CD14-positive monocyte (primary cell): Measurements from ENCODE around the gene SRC. TPM values are rescaled to one million over a fixed set of nuclear protein-coding genes. Genes with fewer than 3 reads are reported as not detected.

Experiments used
- DNase-seq, 3 donors: peaks; one replicate each; pipeline ENCODE4 v3.0.0-alpha.2; 2011 to 2022
- H2AFZ ChIP-seq: 2 replicates; pipeline ENCODE4 v1.6.0; 2012; ENCODE audit warnings: mild to moderate bottlenecking, low read depth, low read length, inconsistent platforms; ENCODE audit not compliant: insufficient read depth, poor library complexity, severe bottlenecking
- H3K27ac ChIP-seq, 2 donors: 1 replicate in 1 of 2; 2 replicates in 1 of 2; pipeline ENCODE4 v1.5.1; 2012 to 2013; ENCODE audit warnings: low read length in 2 of 2, control low read depth in 1 of 2, inconsistent platforms in 1 of 2, low read depth in 1 of 2, mild to moderate bottlenecking in 1 of 2
- H3K27me3 ChIP-seq, 2 donors: one replicate each; pipeline versions ENCODE4 v1.6.0 to v1.6.1; 2011 to 2013; ENCODE audit warnings: low read length in 2 of 2; ENCODE audit not compliant: control insufficient read depth in 2 of 2, insufficient read depth in 2 of 2
- H3K36me3 ChIP-seq, 2 donors: replicated peaks in 1 of 2; 1 replicate in 1 of 2; 2 replicates in 1 of 2; pipeline versions ENCODE4 v1.5.1 to v1.6.1; 2012 to 2013; ENCODE audit warnings: low read length in 2 of 2, control low read depth in 1 of 2, inconsistent platforms in 1 of 2, mild to moderate bottlenecking in 1 of 2; ENCODE audit not compliant: insufficient read depth in 2 of 2, control insufficient read depth in 1 of 2
- H3K4me1 ChIP-seq, 2 donors: 1 replicate in 1 of 2; 2 replicates in 1 of 2; pipeline versions ENCODE4 v1.5.1 to v1.6.1; 2012 to 2013; ENCODE audit warnings: low read length in 2 of 2, control low read depth in 1 of 2, inconsistent platforms in 1 of 2, mild to moderate bottlenecking in 1 of 2, moderate library complexity in 1 of 2; ENCODE audit not compliant: insufficient read depth in 2 of 2, control insufficient read depth in 1 of 2
- H3K4me2 ChIP-seq: replicated peaks from 2 replicates; pipeline ENCODE3; 2012; ENCODE audit warnings: low read length, moderate library complexity, mild to moderate bottlenecking; ENCODE audit not compliant: poor library complexity, severe bottlenecking; ENCODE audit errors: extremely low read depth
- H3K4me3 ChIP-seq, 3 experiments: fragments of 200-600 bp in 1 of 3; sonication (generic) in 1 of 3; replicated peaks in 1 of 3; 1 replicate in 2 of 3; 2 replicates in 1 of 3; pipeline ENCODE4 v1.5.1; 2011 to 2013; ENCODE audit warnings: low read length in 3 of 3, mild to moderate bottlenecking in 3 of 3, control low read depth in 2 of 3, low read depth in 2 of 3, inconsistent platforms in 1 of 3, moderate library complexity in 1 of 3
- H3K79me2 ChIP-seq: 2 replicates; pipeline ENCODE4 v1.6.0; 2012; ENCODE audit warnings: mild to moderate bottlenecking, control low read depth, inconsistent platforms, low read length, moderate library complexity; ENCODE audit not compliant: insufficient read depth
- H3K9ac ChIP-seq: 2 replicates; pipeline ENCODE4 v1.6.0; 2017; ENCODE audit warnings: low read length, mild to moderate bottlenecking; ENCODE audit not compliant: insufficient read depth, poor library complexity, severe bottlenecking
- H3K9me3 ChIP-seq, 2 donors: replicated peaks in 1 of 2; 1 replicate in 1 of 2; 2 replicates in 1 of 2; pipeline versions ENCODE4 v1.5.1 to v1.6.1; 2012 to 2013; ENCODE audit warnings: low read length in 2 of 2, control low read depth in 1 of 2; ENCODE audit not compliant: control insufficient read depth in 1 of 2, insufficient read depth in 1 of 2
- H4K20me1 ChIP-seq: 2 replicates; pipeline ENCODE4 v1.6.0; 2012; ENCODE audit warnings: mild to moderate bottlenecking, low read length, control low read depth, moderate library complexity; ENCODE audit not compliant: insufficient read depth
- H3K27ac Mint-ChIP-seq, 7 donors: one replicate each; pipeline ENCODE4 v1.8.0; 2020; ENCODE audit warnings: mild to moderate bottlenecking in 7 of 7, mixed read lengths in 7 of 7, moderate library complexity in 6 of 7, inconsistent platforms in 2 of 7
- H3K27me3 Mint-ChIP-seq, 3 donors: one replicate each; pipeline ENCODE4 v1.8.0; 2021 to 2022; ENCODE audit warnings: low read depth in 3 of 3, mild to moderate bottlenecking in 3 of 3, mixed read lengths in 3 of 3, moderate library complexity in 3 of 3, inconsistent platforms in 1 of 3
- H3K36me3 Mint-ChIP-seq, 2 donors: one replicate each; pipeline ENCODE4 v1.8.0; 2020; ENCODE audit warnings: mixed read lengths in 2 of 2, inconsistent platforms in 1 of 2, mild to moderate bottlenecking in 1 of 2
- H3K4me1 Mint-ChIP-seq: one replicate; pipeline ENCODE4 v1.8.0; 2020; ENCODE audit warnings: mild to moderate bottlenecking, mixed read lengths
- H3K4me3 Mint-ChIP-seq, 2 donors: one replicate each; pipeline ENCODE4 v1.8.0; 2020; ENCODE audit warnings: mild to moderate bottlenecking in 2 of 2, mixed read lengths in 2 of 2, moderate library complexity in 1 of 2
- H3K9me3 Mint-ChIP-seq, 7 donors: one replicate each; pipeline ENCODE4 v1.8.0; 2020 to 2022; ENCODE audit warnings: mixed read lengths in 7 of 7, mild to moderate bottlenecking in 6 of 7, moderate library complexity in 6 of 7, inconsistent platforms in 2 of 7
- CTCF ChIP-seq: fragments of 200-600 bp; IDR thresholded peaks from one replicate; pipeline ENCODE4 v1.8.0; 2022; ENCODE audit warnings: antibody characterized with exemption, mild to moderate bottlenecking
- WGBS: methylation state at CpG from one replicate; pipeline ENCODE4 v1.1.5; 2013; ENCODE audit warnings: missing lambda C conversion rate; ENCODE audit not compliant: insufficient coverage; 5-methylcytosine and 5-hydroxymethylcytosine counted together
- intact Hi-C, 2 donors: fragments of 100-400 bp; cut with micrococcal nuclease; formaldehyde crosslinking; loops; one replicate each; pipeline versions ENCODE4 v1.15.0 to v1.15.1; 2023
- polyA plus RNA-seq, 3 donors: library from polyadenylated mRNA; depleted of rRNA in 1 of 3; unstranded in 2 of 3; stranded (reverse) in 1 of 3; fragments of 300-500 nt in 2 of 3; fragments of >200 nt in 1 of 3; fragmentation: Illumina TruSeq in 2 of 3; gene quantifications; 1 replicate in 2 of 3; 2 replicates in 1 of 3; pipeline ENCODE4 v1.2.3, GENCODE V29; 2012 to 2021

Gene SRC
- polyA plus RNA-seq, 3 donors = 4.9 to 55.1 (median 6.8) TPM

- TF ChIP-seq CTCF = no peak
- Histone ChIP-seq H4K20me1 (no peaks in the 10 kb centered on the region), H3K27me3 (peaks cover 0 to 31% of the 10 kb centered on the region in 2 donors)
Measured at GRCh38 chr20:37426106-37426505, 80.2 kb downstream of the SRC start.

GRCh38 chr20:37426978-37427377, 81.0 kb downstream of the SRC start:
- no peaks in the 10 kb centered on the region for H3K79me2 ChIP-seq
- WGBS = 87% methylated on average over 3 of the region's 3 CpGs
- H3K36me3 ChIP-seq = no peaks in the 10 kb centered on the region
- H3K4me1 ChIP-seq = no peaks in the 10 kb centered on the region
- TF ChIP-seq CTCF = no peak
- H3K4me3 Mint-ChIP-seq = no peak overlapping the region
- no peak for DNase-seq
- H3K9me3 ChIP-seq = no peaks in the 10 kb centered on the region
- H3K9ac ChIP-seq = no peak overlapping the region
- no peaks in the 10 kb centered on the region for H3K9me3 Mint-ChIP-seq
- no peaks in the 10 kb centered on the region for H3K4me1 Mint-ChIP-seq
- peaks cover 0 to 28% of the 10 kb centered on the region in 2 donors for H3K27me3 ChIP-seq
- H3K27ac ChIP-seq = no peak overlapping the region
- no peak overlapping the region for H3K4me2 ChIP-seq
- intact Hi-C loops = no loop called here
- no peaks in the 10 kb centered on the region for H4K20me1 ChIP-seq
- H3K27ac Mint-ChIP-seq = no peak overlapping the region
- no peaks in the 10 kb centered on the region for H3K36me3 Mint-ChIP-seq
- H3K4me3 ChIP-seq = no peak overlapping the region
- peaks cover 12 to 20% (median 16%) of the 10 kb centered on the region in 3 donors for H3K27me3 Mint-ChIP-seq
- no peak overlapping the region for H2AFZ ChIP-seq

More at GRCh38 chr20:37426106-37426505, 80.2 kb downstream of the SRC start:
- Histone ChIP-seq H3K9ac (no peak overlapping the region), H3K27ac (no peak overlapping the region), H3K4me1 (no peaks in the 10 kb centered on the region), H3K9me3 (no peaks in the 10 kb centered on the region), H3K79me2 (no peaks in the 10 kb centered on the region), H3K36me3 (no peaks in the 10 kb centered on the region), H2AFZ (no peak overlapping the region), H3K4me2 (no peak overlapping the region), H3K4me3 (no peak overlapping the region)
- no peak overlapping the region for H3K4me3 Mint-ChIP-seq
- 89% methylated on average over 14 of the region's 18 CpGs for WGBS
- H3K27ac Mint-ChIP-seq = no peak overlapping the region
- peaks cover 21 to 29% (median 24%) of the 10 kb centered on the region in 3 donors for H3K27me3 Mint-ChIP-seq
- H3K9me3 Mint-ChIP-seq = no peaks in the 10 kb centered on the region
- no peak for DNase-seq
- H3K4me1 Mint-ChIP-seq = no peaks in the 10 kb centered on the region
- intact Hi-C loops = no loop called here
- no peaks in the 10 kb centered on the region for H3K36me3 Mint-ChIP-seq
